SU-DHL-6 (cell line): ENCODE data around the gene SNRNP200.

Experiments used
- CTCF ChIP-seq: fragments of 200-600 bp; sonication (generic); IDR thresholded peaks from one replicate; pipeline ENCODE4 v1.5.1; 2017; ENCODE audit warnings: antibody characterized with exemption, mild to moderate bottlenecking, low read length, moderate library complexity; ENCODE audit not compliant: insufficient read depth, poor library complexity, severe bottlenecking
- EZH2phosphoT487 ChIP-seq: fragments of 200-600 bp; sonication (generic), shearing (Covaris generic); conservative IDR thresholded peaks from 2 replicates; pipeline ENCODE4 v1.6.1; 2018; ENCODE audit warnings: mild to moderate bottlenecking, antibody characterized with exemption, low read length, moderate library complexity, mixed read lengths

GRCh38 chr2:96273763-96274162 is 31.6 kb downstream of the SNRNP200 start:
- TF ChIP-seq CTCF, result no peak
- no peak for TF ChIP-seq EZH2phosphoT487
